Measurements from ENCODE around the gene DUS3L. TPM values are rescaled to one million over a fixed set of nuclear protein-coding genes. Genes with fewer than 3 reads are reported as not detected.

Gene DUS3L
- total RNA-seq, 4 donors from 2014 or later: 30.6 to 46.1 (median 37.1) TPM

- Histone ChIP-seq H3K4me3 (no peak overlapping the region), H3K4me1 (no peaks in the 10 kb centered on the region), H3K27me3 (no peaks in the 10 kb centered on the region), H3K36me3 (no peaks in the 10 kb centered on the region), H3K9me3 (no peaks in the 10 kb centered on the region), H3K27ac (no peak overlapping the region)
- intact Hi-C loops (cut with DNase I; ENCODE audit: low total_unique reads): no loop called here
- TF ChIP-seq CTCF (IDR thresholded peaks at IDR 0.05) (no peak), POLR2A (IDR thresholded peaks at IDR 0.05) (no peak)
- DNase-seq: no peak
Observed at GRCh38 chr19:5775668-5776309, 15.2 kb downstream of the DUS3L start.

GRCh38 chr19:5774921-5775320, 16.0 kb downstream of the DUS3L start:
- Histone ChIP-seq H3K36me3 (no peaks in the 10 kb centered on the region), H3K9me3 (no peaks in the 10 kb centered on the region), H3K4me1 (no peaks in the 10 kb centered on the region), H3K27ac (no peak overlapping the region), H3K27me3 (no peaks in the 10 kb centered on the region), H3K4me3 (no peak overlapping the region)
- DNase-seq: no peak
- TF ChIP-seq CTCF (IDR thresholded peaks at IDR 0.05): no peak
- no peak for TF ChIP-seq POLR2A (IDR thresholded peaks at IDR 0.05)
- intact Hi-C loops (cut with DNase I; ENCODE audit: low total_unique reads): no loop called here

GRCh38 chr19:5773276-5773675, 17.7 kb downstream of the DUS3L start:
- intact Hi-C loops (cut with DNase I; ENCODE audit: low total_unique reads): no loop called here
- TF ChIP-seq POLR2A (IDR thresholded peaks at IDR 0.05) (no peak), CTCF (IDR thresholded peaks at IDR 0.05) (no peak)

GRCh38 chr19:5772416-5772815, 18.5 kb downstream of the DUS3L start:
- H3K27me3 ChIP-seq: no peaks in the 10 kb centered on the region
- no peak overlapping the region for H3K4me3 ChIP-seq
- no peak for DNase-seq
- no peaks in the 10 kb centered on the region for H3K36me3 ChIP-seq
- H3K27ac ChIP-seq: no peak overlapping the region
- H3K4me1 ChIP-seq: no peaks in the 10 kb centered on the region
- TF ChIP-seq CTCF (IDR thresholded peaks at IDR 0.05): no peak
- TF ChIP-seq POLR2A (IDR thresholded peaks at IDR 0.05): no peak
- no peaks in the 10 kb centered on the region for H3K9me3 ChIP-seq
- intact Hi-C loops (cut with DNase I; ENCODE audit: low total_unique reads): no loop called here

More at GRCh38 chr19:5773276-5773675, 17.7 kb downstream of the DUS3L start:
- DNase-seq: no peak
- Histone ChIP-seq H3K36me3 (no peaks in the 10 kb centered on the region), H3K4me3 (no peak overlapping the region), H3K27me3 (no peaks in the 10 kb centered on the region), H3K9me3 (no peaks in the 10 kb centered on the region), H3K4me1 (no peaks in the 10 kb centered on the region), H3K27ac (no peak overlapping the region)

GRCh38 chr19:5767949-5768348, 23.0 kb downstream of the DUS3L start:
- DNase-seq: no peak
- H3K36me3 ChIP-seq: no peaks in the 10 kb centered on the region
- H3K4me3 ChIP-seq: no peak overlapping the region
- TF ChIP-seq CTCF (IDR thresholded peaks at IDR 0.05): no peak
- no peak for TF ChIP-seq POLR2A (IDR thresholded peaks at IDR 0.05)
- H3K27me3 ChIP-seq: no peaks in the 10 kb centered on the region
- no peaks in the 10 kb centered on the region for H3K9me3 ChIP-seq
- no peak overlapping the region for H3K27ac ChIP-seq
- no peaks in the 10 kb centered on the region for H3K4me1 ChIP-seq
- intact Hi-C loops (cut with DNase I; ENCODE audit: low total_unique reads): no loop called here
